ENCODE data around the gene MYO1D. TPM values are rescaled to one million over a fixed set of nuclear protein-coding genes. Genes with fewer than 3 reads are reported as not detected.

Gene MYO1D
- total RNA-seq, 2 donors from 2014 or later, result 21.4 to 48.3 TPM

DNA sequence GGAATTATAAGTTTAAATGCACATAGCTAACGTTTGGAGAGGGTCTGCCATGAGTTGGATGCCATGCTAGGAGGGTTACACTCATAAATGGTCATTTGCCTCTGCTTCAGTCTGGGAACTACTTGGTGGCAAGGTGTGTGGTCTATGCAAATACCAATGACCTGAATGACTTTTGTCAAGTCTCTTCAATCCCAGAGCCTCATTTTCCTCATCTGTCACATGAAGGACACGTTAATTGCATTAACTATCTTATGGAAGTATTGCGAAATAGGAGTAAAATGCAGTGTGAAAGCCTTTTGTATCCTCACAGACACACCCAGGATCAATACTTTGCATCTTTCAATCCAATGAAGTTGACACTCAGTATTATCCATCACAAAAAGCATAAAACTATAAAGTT lies 327.4 kb downstream of the MYO1D start:
- H3K27ac ChIP-seq, result no peak overlapping the region
- TF ChIP-seq CTCF (IDR thresholded peaks at IDR 0.05), result no peak
- TF ChIP-seq POLR2A (IDR thresholded peaks at IDR 0.05), result no peak
- H3K4me1 ChIP-seq, result no peaks in the 10 kb centered on the region
- no peaks in the 10 kb centered on the region for H3K36me3 ChIP-seq (replicated peaks in 1 of 2; ENCODE audit: insufficient read depth in 1 of 2, low read depth in 2 of 2)
- no peaks in the 10 kb centered on the region for H3K9me3 ChIP-seq
- 68 to 79% methylated on average over 3 of the region's 3 CpGs for WGBS, 2 donors
- intact Hi-C loops (cut with DNase I), result no loop called here
- H3K27me3 ChIP-seq, result no peaks in the 10 kb centered on the region
- ATAC-seq, result no peak
- DNase-seq, result no peak
- H3K4me3 ChIP-seq, result no peak overlapping the region

DNA sequence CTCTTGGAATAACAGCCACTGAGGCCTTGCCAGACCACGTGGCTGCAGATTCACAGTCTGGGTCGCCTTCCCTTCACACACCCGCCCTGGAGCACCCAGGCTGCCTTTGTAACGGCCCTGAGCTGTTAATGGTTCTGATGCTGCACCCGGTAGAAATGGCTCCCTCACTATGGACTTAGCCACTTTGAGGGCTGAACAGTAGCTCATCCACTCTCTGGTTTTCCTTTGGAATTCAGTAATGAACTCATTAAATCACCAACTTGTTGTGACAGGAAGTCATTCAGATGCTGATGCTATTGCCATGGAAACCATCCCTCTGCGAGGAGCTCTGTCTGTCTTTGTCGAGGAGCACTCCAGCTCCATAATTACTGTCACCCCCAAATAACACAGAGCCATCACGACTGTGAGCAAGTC lies 330.9 kb downstream of the MYO1D start:
- intact Hi-C loops (cut with DNase I), result no loop called here
- no peaks in the 10 kb centered on the region for H3K27me3 ChIP-seq
- no peaks in the 10 kb centered on the region for H3K4me1 ChIP-seq
- H3K27ac ChIP-seq, result no peak overlapping the region
- H3K36me3 ChIP-seq (replicated peaks in 1 of 2; ENCODE audit: insufficient read depth in 1 of 2, low read depth in 2 of 2), result no peaks in the 10 kb centered on the region
- ATAC-seq (no peak), DNase-seq (no peak)
- TF ChIP-seq CTCF (IDR thresholded peaks at IDR 0.05) (no peak), POLR2A (IDR thresholded peaks at IDR 0.05) (no peak)
- H3K4me3 ChIP-seq, result no peak overlapping the region
- no peaks in the 10 kb centered on the region for H3K9me3 ChIP-seq
- 71 to 73% methylated on average over 7 to 8 of the region's 8 CpGs for WGBS, 2 donors

DNA sequence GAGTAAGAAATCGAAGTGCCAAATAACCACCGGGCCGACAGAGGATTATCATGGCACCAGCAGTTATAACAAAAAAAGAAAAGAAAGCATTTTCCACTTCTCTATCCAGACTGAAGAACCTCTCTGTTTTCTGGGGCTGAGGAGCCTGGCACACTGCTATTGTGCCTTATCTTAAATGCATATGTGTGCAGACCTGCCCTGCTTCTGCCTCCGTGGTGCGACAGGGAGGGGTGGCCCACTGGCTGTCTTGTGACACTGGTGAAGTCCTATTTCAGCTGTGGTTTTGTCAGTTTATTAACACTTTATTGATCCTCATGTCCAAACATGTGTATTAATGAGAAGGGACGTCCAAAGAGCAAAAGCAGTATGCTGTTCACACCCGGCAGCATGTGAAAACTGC lies 334.7 kb downstream of the MYO1D start:
- TF ChIP-seq CTCF (IDR thresholded peaks at IDR 0.05) (no peak), POLR2A (IDR thresholded peaks at IDR 0.05) (no peak)
- Histone ChIP-seq H3K27me3 (no peaks in the 10 kb centered on the region), H3K27ac (no peak overlapping the region), H3K4me3 (no peak overlapping the region), H3K4me1 (no peaks in the 10 kb centered on the region), H3K36me3 (replicated peaks in 1 of 2; ENCODE audit: insufficient read depth in 1 of 2, low read depth in 2 of 2) (no peaks in the 10 kb centered on the region), H3K9me3 (no peaks in the 10 kb centered on the region)
- intact Hi-C loops (cut with DNase I), result no loop called here
- 86 to 88% methylated on average over 7 of the region's 7 CpGs for WGBS, 2 donors
- no peak for ATAC-seq
- DNase-seq, result no peak

DNA sequence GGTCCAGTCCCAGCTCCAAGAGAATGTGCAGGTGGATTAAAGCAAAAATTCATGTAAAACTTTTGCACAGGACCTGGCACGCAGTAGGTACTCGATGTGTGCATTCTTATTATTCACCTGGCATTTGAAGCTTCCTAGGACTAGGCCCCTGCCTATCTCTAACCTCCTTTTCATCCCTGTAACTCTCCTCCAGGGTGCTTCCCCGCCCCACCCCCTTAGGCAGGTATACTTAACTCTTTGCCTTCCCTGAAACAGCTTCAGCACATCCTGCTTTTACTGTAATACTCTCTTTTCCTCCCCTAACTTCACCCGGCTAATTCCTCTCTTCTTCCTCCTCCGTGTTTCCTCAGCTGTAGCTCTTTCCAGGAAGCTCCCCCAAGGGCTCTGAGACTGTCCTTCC lies 335.3 kb downstream of the MYO1D start:
- no peak for DNase-seq
- Histone ChIP-seq H3K4me1 (no peaks in the 10 kb centered on the region), H3K9me3 (no peaks in the 10 kb centered on the region), H3K27ac (no peak overlapping the region), H3K4me3 (no peak overlapping the region), H3K36me3 (replicated peaks in 1 of 2; ENCODE audit: insufficient read depth in 1 of 2, low read depth in 2 of 2) (no peaks in the 10 kb centered on the region), H3K27me3 (no peaks in the 10 kb centered on the region)
- ATAC-seq, result no peak
- intact Hi-C loops (cut with DNase I), result no loop called here
- 71 to 84% methylated on average over 5 of the region's 5 CpGs for WGBS, 2 donors
- TF ChIP-seq POLR2A (IDR thresholded peaks at IDR 0.05) (no peak), CTCF (IDR thresholded peaks at IDR 0.05) (no peak)

GRCh38 chr17:32536736-32537643 lies 339.9 kb downstream of the MYO1D start:
- no peak for ATAC-seq

More at GRCh38 chr17:32536736-32537643, 339.9 kb downstream of the MYO1D start:
- no peaks in the 10 kb centered on the region for H3K36me3 ChIP-seq (replicated peaks in 1 of 2; ENCODE audit: insufficient read depth in 1 of 2, low read depth in 2 of 2)
- peaks cover 6% of the 10 kb centered on the region for H3K4me1 ChIP-seq
- no peaks in the 10 kb centered on the region for H3K9me3 ChIP-seq
- intact Hi-C loops (cut with DNase I), result no loop called here
- H3K4me3 ChIP-seq, result no peak overlapping the region
- WGBS, 2 donors, result 66 to 71% methylated on average over 8 of the region's 8 CpGs
- DNase-seq, result no peak
- no peak overlapping the region for H3K27ac ChIP-seq
- TF ChIP-seq POLR2A (IDR thresholded peaks at IDR 0.05) (no peak), CTCF (IDR thresholded peaks at IDR 0.05) (no peak)
- no peaks in the 10 kb centered on the region for H3K27me3 ChIP-seq

All from body of pancreas (tissue), 4 donors.